HCT116 (cell line): Measurements from ENCODE around the gene PLEKHO1. TPM values are rescaled to one million over a fixed set of nuclear protein-coding genes. Genes with fewer than 3 reads are reported as not detected.

ENCODE experiments used
- ATAC-seq: fragments of 200-7000 bp; cut with Tn5 transposase; 2 replicates; pipeline ENCODE4 v1.9.1; 2020; ENCODE audit warnings: mild to moderate bottlenecking, moderate library complexity
- BruUV-seq: library from RNA; stranded (reverse); fragments of 400-500 nt; replicated peaks from 2 replicates; lab custom pipeline; 2021; lab: Mats Ljungman, UMichigan
- CTCF ChIA-PET: fragments of 300-600 bp; sonication (Branson Sonifier 250); formaldehyde crosslinking; loops from one replicate; lab custom pipeline; 2021; ENCODE audit warnings: antibody characterized with exemption; lab: Charles Lee
- POLR2A ChIA-PET: fragments of 300-600, 350-600 bp; sonication (Branson Sonifier 250); formaldehyde crosslinking; loops from one replicate; lab custom pipeline; 2021; ENCODE audit warnings: antibody characterized with exemption; lab: Charles Lee
- RAD21 ChIA-PET, 2 experiments: fragments of 300-600 bp; sonication (Branson Sonifier 250); formaldehyde crosslinking; loops; one replicate each; lab custom pipeline; 2023; ENCODE audit warnings: low total read pairs in 2 of 2; ENCODE audit not compliant: uncharacterized antibody in 2 of 2, unreplicated experiment in 2 of 2, low non-redundant PET in 1 of 2; lab: Charles Lee
- DNase-seq: peaks from one replicate; pipeline ENCODE4 v3.0.0-alpha.2; 2010; ENCODE audit warnings: low read depth, low spot score
- H2AFZ ChIP-seq: fragments of 200-600 bp; shearing (Covaris generic), sonication (generic); 2 replicates; pipeline ENCODE4 v1.6.1; 2017; ENCODE audit warnings: low read depth, mixed run types, mixed read lengths, antibody characterized with exemption, low read length; ENCODE audit not compliant: poor library complexity, severe bottlenecking
- H3K27ac ChIP-seq: 2 replicates; pipeline ENCODE4 v1.5.1; 2012; ENCODE audit warnings: low read depth, low read length
- H3K27me3 ChIP-seq: fragments of 200-600 bp; sonication (generic); 2 replicates; pipeline ENCODE4 v1.6.1; 2016; ENCODE audit warnings: mixed run types, low read length, mixed read lengths; ENCODE audit not compliant: insufficient read depth
- H3K36me3 ChIP-seq, 2 experiments: fragments of 200-500 bp in 1 of 2; fragments of 200-600 bp in 1 of 2; sonication (Bioruptor generic) in 1 of 2; sonication (generic) in 1 of 2; 2 replicates each; pipeline versions ENCODE4 v1.5.1 to v1.6.1; 2014 to 2016; ENCODE audit warnings: low read length in 2 of 2, inconsistent platforms in 1 of 2, mixed read lengths in 1 of 2, mixed run types in 1 of 2; ENCODE audit not compliant: insufficient read depth in 2 of 2, control insufficient read depth in 1 of 2
- H3K4me1 ChIP-seq, 2 experiments: fragments of 200-600 bp in 1 of 2; sonication (generic) in 1 of 2; 2 replicates each; pipeline versions ENCODE4 v1.5.1 to v1.6.1; 2012 to 2017; ENCODE audit warnings: low read length in 2 of 2, inconsistent platforms in 1 of 2, mild to moderate bottlenecking in 1 of 2, mixed read lengths in 1 of 2, mixed run types in 1 of 2, moderate library complexity in 1 of 2; ENCODE audit not compliant: insufficient read depth in 2 of 2, control insufficient read depth in 1 of 2
- H3K4me2 ChIP-seq: fragments of 200-600 bp; sonication (generic); 2 replicates; pipeline ENCODE4 v1.6.1; 2017; ENCODE audit warnings: mixed run types, low read length, mixed read lengths
- H3K4me3 ChIP-seq, 2 experiments: fragments of 200-600 bp in 1 of 2; sonication (generic) in 1 of 2; replicated peaks in 1 of 2; 2 replicates each; pipeline ENCODE4 v1.5.1; 2011 to 2016; ENCODE audit warnings: low read length in 2 of 2, control low read depth in 1 of 2, low read depth in 1 of 2, mild to moderate bottlenecking in 1 of 2, mixed read lengths in 1 of 2, mixed run types in 1 of 2
- H3K79me2 ChIP-seq: fragments of 200-600 bp; sonication (generic); 2 replicates; pipeline ENCODE4 v1.6.1; 2017; ENCODE audit warnings: mild to moderate bottlenecking, mixed run types, low read length, moderate library complexity, mixed read lengths; ENCODE audit not compliant: insufficient read depth
- H3K9ac ChIP-seq: fragments of 200-600 bp; sonication (generic); 2 replicates; pipeline ENCODE4 v1.6.1; 2016; ENCODE audit warnings: low read length, mixed read lengths
- H3K9me2 ChIP-seq: fragments of 200-600 bp; sonication (generic), shearing (Covaris generic); 2 replicates; pipeline ENCODE4 v1.6.1; 2017; ENCODE audit warnings: mixed run types, mild to moderate bottlenecking, moderate library complexity; ENCODE audit not compliant: insufficient read depth
- H3K9me3 ChIP-seq, 2 experiments: fragments of 200-500 bp in 1 of 2; fragments of 200-600 bp in 1 of 2; sonication (Bioruptor generic) in 1 of 2; sonication (generic) in 1 of 2; 2 replicates each; pipeline ENCODE4 v1.6.1; 2014 to 2017; ENCODE audit warnings: low read length in 2 of 2, mixed read lengths in 2 of 2, inconsistent platforms in 1 of 2, low read depth in 1 of 2, mild to moderate bottlenecking in 1 of 2, mixed run types in 1 of 2, moderate library complexity in 1 of 2; ENCODE audit not compliant: control insufficient read depth in 1 of 2, insufficient read depth in 1 of 2
- H4K20me1 ChIP-seq: fragments of 200-600 bp; sonication (generic), shearing (Covaris generic); 2 replicates; pipeline ENCODE4 v1.6.1; 2017; ENCODE audit warnings: mixed run types, mild to moderate bottlenecking, moderate library complexity; ENCODE audit not compliant: insufficient read depth
- ATF3 ChIP-seq: IDR thresholded peaks from 2 replicates; pipeline ENCODE4 v1.6.1; 2012
- CTCF ChIP-seq, 3 experiments: fragments of 200-600 bp in 1 of 3; sonication (generic) in 1 of 3; IDR thresholded peaks in 2 of 3; conservative IDR thresholded peaks in 1 of 3; 2 replicates each; pipeline ENCODE4 v1.5.1; 2012 to 2017; ENCODE audit warnings: low read depth in 2 of 3, low read length in 2 of 3, antibody characterized with exemption in 1 of 3, borderline replicate concordance in 1 of 3, control low read depth in 1 of 3, mild to moderate bottlenecking in 1 of 3, mixed read lengths in 1 of 3, mixed run types in 1 of 3, moderate library complexity in 1 of 3; ENCODE audit not compliant: insufficient read depth in 1 of 3
- JUND ChIP-seq: IDR thresholded peaks from 2 replicates; pipeline ENCODE4 v1.6.1; 2012
- REST ChIP-seq: IDR thresholded peaks from 2 replicates; pipeline ENCODE4 v1.6.1; 2012; ENCODE audit warnings: low read depth
- SIN3A ChIP-seq: IDR thresholded peaks from 2 replicates; pipeline ENCODE4 v1.6.1; 2012; ENCODE audit warnings: low read depth
- TCF7L2 ChIP-seq: IDR thresholded peaks from 2 replicates; pipeline ENCODE4 v1.7.0; 2011; ENCODE audit warnings: borderline replicate concordance, inconsistent platforms; ENCODE audit not compliant: insufficient read depth, insufficient read length; ENCODE audit errors: extremely low read depth
- ZBTB33 ChIP-seq: IDR thresholded peaks from 2 replicates; pipeline ENCODE4 v1.6.1; 2011; ENCODE audit warnings: mild to moderate bottlenecking, low read length, moderate library complexity; ENCODE audit not compliant: insufficient replicate concordance; ENCODE audit errors: extremely low read depth
- ZNF274 ChIP-seq: fragments of 200-500 bp; sonication (Bioruptor generic); IDR thresholded peaks from 2 replicates; pipeline ENCODE4 v1.6.1; 2014; ENCODE audit warnings: mild to moderate bottlenecking, low read depth, low read length, inconsistent platforms
- intact Hi-C: fragments of 100-400 bp; cut with micrococcal nuclease; formaldehyde crosslinking; loops from 2 replicates; pipeline ENCODE4 v1.10.0; 2022
- total RNA-seq: library from RNA; stranded (reverse); gene quantifications from one replicate; pipeline ENCODE4 v1.2.1, GENCODE V29; 2021; ENCODE audit not compliant: unreplicated experiment

PLEKHO1 gene
- total RNA-seq, 1 experiment from 2014 or later = 6.9 TPM

GRCh38 chr1:150161747-150162581 is 12.2 kb downstream of the PLEKHO1 start:
- peak; percentile 37; the same call in 1 of the 2 replicates for ATAC-seq
- Histone ChIP-seq H3K4me1 (peaks cover 5 to 16% of the 10 kb centered on the region in 2 experiments; a peak in 2 of 4 replicates), H3K9me3 (no peaks in the 10 kb centered on the region), H2AFZ (no peak overlapping the region), H3K27me3 (no peaks in the 10 kb centered on the region), H4K20me1 (no peaks in the 10 kb centered on the region), H3K9ac (no peak overlapping the region), H3K36me3 (peaks cover 0 to 3% of the 10 kb centered on the region in 2 experiments; a peak in 1 of 4 replicates), H3K9me2 (no peaks in the 10 kb centered on the region), H3K27ac (no peak overlapping the region), H3K4me3 (no peak overlapping the region), H3K79me2 (no peaks in the 10 kb centered on the region), H3K4me2 (no peak overlapping the region)
- intact Hi-C loops = no loop called here
- POLR2A ChIA-PET = no interaction called here
- DNase-seq = no peak
- 0 out of 6 replicates have a peak, but pooled peaks of 1 of the 3 experiments have one; percentile 9 for TF ChIP-seq CTCF (IDR thresholded peaks at IDR 0.05 in 2 of 3, conservative IDR thresholded peaks at IDR 0.05 in 1 of 3; ENCODE audit: borderline replicate concordance in 1 of 3, insufficient read depth in 1 of 3, low read depth in 2 of 3, low read length in 2 of 3)
- TF ChIP-seq ATF3 = no peak
- TF ChIP-seq JUND = no peak
- TF ChIP-seq SIN3A = no peak
- TF ChIP-seq ZNF274 = no peak
- TF ChIP-seq ZBTB33 = no peak
- no peak for TF ChIP-seq TCF7L2
- TF ChIP-seq REST = no peak
- no TSS peak for BruUV-seq
- RAD21 ChIA-PET = no interaction called here
- CTCF ChIA-PET = interaction anchor here (1.3 kb wide), 1 partner anchor 89 kb away, joined by 7 read pairs; no protein-coding TSS in a partner anchor
